Measurements from ENCODE around the gene PARP15.

- no peak for TF ChIP-seq CTCF (IDR thresholded peaks at IDR 0.05; ENCODE audit: extremely low read depth in 1 of 2, insufficient read depth in 1 of 2, low read depth in 1 of 2, low read length in 2 of 2)
- TF ChIP-seq POLR2A (IDR thresholded peaks at IDR 0.05; ENCODE audit: low read depth, low read length), result no peak
- TF ChIP-seq POLR2AphosphoS5 (IDR thresholded peaks at IDR 0.05; ENCODE audit: insufficient read depth, low read depth, low read length), result no peak
- no peak for TF ChIP-seq MYC (IDR thresholded peaks at IDR 0.05; ENCODE audit: low read depth, low read length)
- no peak for TF ChIP-seq JUN (IDR thresholded peaks at IDR 0.05; ENCODE audit: borderline replicate concordance, insufficient read depth, insufficient read length, low read depth)
- no peak for TF ChIP-seq FOS (IDR thresholded peaks at IDR 0.05; ENCODE audit: borderline replicate concordance, insufficient read depth, low read length)
- no peak for TF ChIP-seq MAX (IDR thresholded peaks at IDR 0.05; ENCODE audit: insufficient read depth, insufficient read length)
- no peak for TF ChIP-seq GATA2 (IDR thresholded peaks at IDR 0.05; ENCODE audit: insufficient read depth, insufficient read length, low read depth, low read length)
- no peak for TF ChIP-seq EZH2 (IDR thresholded peaks at IDR 0.05; ENCODE audit: borderline replicate concordance, low read depth, low read length, severe bottlenecking)
Observed at GRCh38 chr3:122626515-122627180, 49.2 kb downstream of the PARP15 start.

Measured in endothelial cell of umbilical vein (primary cell).